GM19193 (cell line): ENCODE data around the gene PROM1.

ENCODE experiments used
- POLR2A ChIP-seq: IDR thresholded peaks from 4 replicates; pipeline ENCODE4 v1.6.1; 2011; ENCODE audit not compliant: insufficient read depth, insufficient read length; ENCODE audit errors: extremely low read depth

The PROM1 gene

GRCh38 chr4:16116493-16116990 lies 32.7 kb upstream of the PROM1 start:
- TF ChIP-seq POLR2A = no peak

- no peak for TF ChIP-seq POLR2A
These were observed 32.2 kb upstream of the PROM1 start for GRCh38 chr4:16116019-16116418.

DNA sequence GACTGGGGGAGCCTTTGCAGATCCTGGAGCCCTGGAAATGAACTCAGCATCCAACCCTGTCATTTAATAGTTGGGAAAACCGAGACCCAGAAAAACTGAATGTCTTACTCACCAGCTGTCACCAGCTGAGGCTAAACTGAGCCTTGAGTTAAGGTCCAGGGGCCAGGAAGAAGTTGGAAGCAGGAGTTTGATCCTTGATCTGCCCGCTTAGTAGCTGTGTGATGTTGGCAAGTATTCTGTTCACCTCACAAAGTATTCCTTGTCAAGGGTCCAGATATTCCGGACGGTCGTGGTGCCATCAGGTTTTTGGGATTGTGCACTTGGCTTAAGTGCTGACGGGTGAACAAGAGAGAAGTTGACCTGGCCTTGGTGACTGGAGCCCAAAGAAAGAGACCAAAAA lies 30.7 kb upstream of the PROM1 start:
- TF ChIP-seq POLR2A = no peak

DNA sequence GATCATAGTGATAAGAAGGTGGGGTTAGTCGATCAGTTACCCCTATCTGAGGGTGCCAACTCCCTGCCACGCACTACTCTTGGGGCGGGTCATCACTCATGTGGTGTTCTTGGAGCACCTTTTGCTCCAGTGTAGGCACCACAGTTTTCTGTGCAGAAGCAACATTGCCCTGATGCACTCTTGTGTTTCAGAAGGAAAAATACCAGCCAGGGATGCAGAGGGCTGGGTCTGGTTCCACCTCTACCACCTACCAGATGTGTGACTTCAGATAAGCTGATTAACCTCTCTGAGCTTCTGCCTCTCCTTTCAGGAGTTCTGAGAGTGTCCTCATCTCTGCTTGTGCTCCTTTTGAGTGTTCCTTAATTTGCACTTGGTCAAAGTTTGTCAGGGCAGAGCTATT lies 29.9 kb upstream of the PROM1 start:
- TF ChIP-seq POLR2A = no peak

DNA sequence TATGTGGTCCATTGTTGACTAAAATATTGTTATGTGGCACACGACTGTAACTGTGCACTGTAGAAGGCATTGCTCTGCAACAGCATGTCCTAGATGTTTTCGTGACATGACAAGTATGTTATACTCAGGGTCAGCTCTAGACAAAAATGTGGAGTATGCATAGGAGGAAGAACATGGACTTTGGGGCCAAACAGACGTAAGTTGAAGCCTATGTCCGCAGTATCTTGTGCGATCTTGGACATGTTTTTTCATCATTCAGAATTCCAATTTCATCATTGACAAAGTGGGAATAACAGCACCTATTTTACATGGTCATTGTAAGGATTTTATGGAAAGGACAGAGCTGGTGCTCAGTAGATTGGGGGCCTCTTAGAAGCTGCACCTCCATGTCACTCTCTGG lies 27.7 kb upstream of the PROM1 start:
- TF ChIP-seq POLR2A = no peak

GRCh38 chr4:16110661-16111290 lies 27.0 kb upstream of the PROM1 start:
- no peak for TF ChIP-seq POLR2A

DNA sequence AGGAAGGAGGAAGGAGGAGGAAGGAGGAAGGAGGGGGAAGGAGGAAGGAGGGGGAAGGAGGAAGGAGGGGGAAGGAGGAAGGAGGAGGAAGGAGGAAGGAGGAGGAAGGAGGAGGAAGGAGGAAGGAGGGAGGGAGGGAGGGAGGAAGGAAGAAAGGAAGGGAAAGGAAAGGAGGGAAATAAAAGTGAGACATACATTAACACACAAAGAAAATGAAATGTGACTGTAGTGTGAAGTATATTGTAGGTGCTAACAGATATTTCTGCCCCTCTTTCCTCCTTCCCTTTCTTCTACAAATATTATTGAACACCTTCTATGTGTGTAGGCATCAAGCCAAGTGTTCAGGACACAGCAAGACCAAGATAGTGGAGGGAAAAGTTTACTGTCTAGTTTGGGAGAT lies 26.4 kb upstream of the PROM1 start:
- TF ChIP-seq POLR2A = no peak

DNA sequence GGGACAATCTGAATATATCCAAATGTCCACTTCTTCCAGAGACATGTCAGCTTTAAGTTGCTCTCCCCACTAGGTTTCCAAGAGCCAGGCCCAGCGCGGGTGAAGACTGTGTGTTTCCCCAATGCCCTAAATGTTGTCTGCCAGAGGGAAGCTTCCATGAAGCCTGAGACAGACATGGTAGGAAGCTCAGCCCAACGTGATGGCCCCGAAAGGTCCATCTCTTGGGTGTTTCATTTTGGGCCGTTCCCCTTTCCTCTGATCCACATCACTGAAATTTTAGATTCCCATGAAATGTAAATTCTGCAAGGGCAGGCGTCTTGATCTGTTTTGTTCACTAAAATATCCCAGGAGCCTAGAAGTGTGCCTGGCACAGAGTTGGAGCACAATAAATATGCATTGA lies 25.4 kb upstream of the PROM1 start:
- no peak for TF ChIP-seq POLR2A

GRCh38 chr4:16106956-16107355 lies 23.1 kb upstream of the PROM1 start:
- TF ChIP-seq POLR2A = no peak

DNA sequence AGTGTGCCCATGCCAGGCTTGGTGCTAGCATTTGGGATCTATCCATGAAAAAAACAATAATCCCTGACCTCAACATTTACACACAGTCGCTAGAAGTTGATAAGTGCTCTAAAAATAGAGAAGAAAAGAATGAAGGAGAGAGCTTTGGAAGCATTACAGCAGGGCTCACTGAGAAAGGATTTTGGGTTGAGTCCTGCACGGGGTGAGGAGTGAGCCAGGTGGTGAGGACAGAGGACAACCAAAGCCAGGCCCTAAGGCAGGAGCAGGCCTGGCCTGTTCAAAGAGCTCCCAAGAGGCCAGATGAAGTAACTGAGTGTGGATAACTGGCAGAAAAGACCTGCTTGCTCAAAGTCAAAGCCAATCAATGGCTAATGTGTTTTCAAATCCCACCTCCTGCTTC lies 20.7 kb upstream of the PROM1 start:
- TF ChIP-seq POLR2A = no peak

- TF ChIP-seq POLR2A = no peak
These were observed 18.5 kb upstream of the PROM1 start for GRCh38 chr4:16102356-16102755.

DNA sequence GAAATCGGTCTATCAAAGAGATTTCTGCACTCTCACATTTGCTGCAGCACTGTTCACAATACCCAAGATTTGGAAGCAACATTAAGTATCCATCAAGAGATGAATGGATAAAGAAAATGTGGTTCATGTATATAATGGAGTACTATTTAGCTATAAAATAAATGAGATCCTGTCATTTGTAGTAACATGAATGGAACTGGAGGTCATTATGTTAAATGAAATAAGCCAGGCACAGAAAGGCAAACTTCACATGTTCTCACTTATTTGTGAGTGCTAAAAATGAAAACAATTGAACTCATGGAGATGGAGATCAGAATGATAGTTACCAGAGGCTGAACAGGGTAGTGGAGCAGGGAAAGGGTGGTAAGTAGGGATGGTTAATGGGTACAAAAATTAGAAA lies 17.0 kb upstream of the PROM1 start:
- no peak for TF ChIP-seq POLR2A

- TF ChIP-seq POLR2A = no peak
These were observed 9.0 kb upstream of the PROM1 start for GRCh38 chr4:16092682-16093319.

- no peak for TF ChIP-seq POLR2A
These were observed 6.4 kb upstream of the PROM1 start for GRCh38 chr4:16090096-16090705.

GRCh38 chr4:16089156-16089555 lies 5.3 kb upstream of the PROM1 start:
- no peak for TF ChIP-seq POLR2A

- no peak for TF ChIP-seq POLR2A
These were observed 4.8 kb upstream of the PROM1 start for GRCh38 chr4:16088601-16089000.
